H1 (cell line): ENCODE data around the gene L3MBTL3. TPM values are rescaled to one million over a fixed set of nuclear protein-coding genes. Genes with fewer than 3 reads are reported as not detected.

Experiments used
- CTCF ChIA-PET: fragments of 300-600 bp; sonication (Branson Sonifier 250); formaldehyde crosslinking; loops from one replicate; lab custom pipeline; 2021; ENCODE audit not compliant: partially characterized antibody; lab: Charles Lee
- POLR2A ChIA-PET: fragments of 300-600 bp; sonication (Branson Sonifier 250); formaldehyde crosslinking; loops from one replicate; lab custom pipeline; 2021; ENCODE audit warnings: inconsistent platforms; ENCODE audit not compliant: partially characterized antibody; lab: Charles Lee
- DNase-seq, 2 experiments: peaks; one replicate each; pipeline versions ENCODE4 v3.0.0 to v3.0.0-alpha.2; 2010 to 2022; ENCODE audit warnings: low spot score in 2 of 2, low read depth in 1 of 2, mixed read lengths in 1 of 2
- FAIRE-seq: peaks from 2 replicates; lab custom pipeline; 2011; peaks lifted over from hg19 to GRCh38; lab: Jason Lieb, UNC
- H2AFZ ChIP-seq: 2 replicates; pipeline ENCODE4 v1.8.1; 2012; ENCODE audit warnings: low read length, inconsistent platforms
- H2AK5ac ChIP-seq: 2 replicates; pipeline ENCODE4 v1.6.1; 2013; ENCODE audit warnings: low read depth, low read length
- H2BK120ac ChIP-seq: replicated peaks from 2 replicates; pipeline ENCODE3; 2013; ENCODE audit warnings: low read depth, low read length, inconsistent platforms
- H2BK12ac ChIP-seq: 2 replicates; pipeline ENCODE4 v1.6.1; 2013; ENCODE audit warnings: low read depth, low read length
- H2BK15ac ChIP-seq: 2 replicates; pipeline ENCODE4 v1.6.1; 2013; ENCODE audit warnings: low read length
- H2BK20ac ChIP-seq: 2 replicates; pipeline ENCODE4 v1.6.1; 2013; ENCODE audit warnings: low read length
- H2BK5ac ChIP-seq: 2 replicates; pipeline ENCODE4 v1.6.1; 2013; ENCODE audit warnings: low read depth, low read length
- H3K14ac ChIP-seq: 2 replicates; pipeline ENCODE4 v1.6.1; 2013; ENCODE audit warnings: inconsistent platforms; ENCODE audit not compliant: insufficient read length
- H3K18ac ChIP-seq: 2 replicates; pipeline ENCODE4 v1.6.1; 2013; ENCODE audit warnings: low read length; ENCODE audit errors: extremely low read depth
- H3K23ac ChIP-seq: 2 replicates; pipeline ENCODE4 v1.6.1; 2013; ENCODE audit warnings: inconsistent platforms; ENCODE audit not compliant: insufficient read length
- H3K23me2 ChIP-seq: 2 replicates; pipeline ENCODE4 v1.6.1; 2013; ENCODE audit warnings: low read depth, low read length
- H3K27ac ChIP-seq: 2 replicates; pipeline ENCODE4 v1.6.1; 2011; ENCODE audit warnings: low read depth, low read length, inconsistent platforms
- H3K27me3 ChIP-seq, 4 experiments: replicated peaks in 1 of 4; 1 replicate in 1 of 4; 2 replicates in 3 of 4; pipeline versions ENCODE4 v1.6.1 to v1.8.1; 2011 to 2013; ENCODE audit warnings: low read length in 3 of 4, mild to moderate bottlenecking in 3 of 4, inconsistent platforms in 2 of 4, mixed read lengths in 2 of 4, moderate library complexity in 1 of 4; ENCODE audit not compliant: control insufficient read depth in 3 of 4, insufficient read depth in 3 of 4; ENCODE audit errors: extremely low read depth in 1 of 4
- H3K36me3 ChIP-seq, 4 experiments: 2 replicates each; pipeline versions ENCODE4 v1.6.1 to v1.8.1; 2011 to 2013; ENCODE audit warnings: mild to moderate bottlenecking in 4 of 4, low read length in 3 of 4, moderate library complexity in 2 of 4, control low read depth in 1 of 4, inconsistent platforms in 1 of 4; ENCODE audit not compliant: insufficient read depth in 4 of 4, control insufficient read depth in 2 of 4
- H3K4ac ChIP-seq: replicated peaks from 2 replicates; pipeline ENCODE3; 2013; ENCODE audit warnings: low read length, low read depth, mixed read lengths, inconsistent platforms; ENCODE audit not compliant: insufficient read length
- H3K4me1 ChIP-seq, 4 experiments: replicated peaks in 1 of 4; 1 replicate in 1 of 4; 2 replicates in 3 of 4; pipeline versions ENCODE4 v1.6.1 to v1.8.1; 2011 to 2013; ENCODE audit warnings: low read length in 3 of 4, inconsistent platforms in 2 of 4, mixed read lengths in 1 of 4; ENCODE audit not compliant: insufficient read depth in 4 of 4, control insufficient read depth in 3 of 4
- H3K4me2 ChIP-seq, 2 experiments: 2 replicates each; pipeline versions ENCODE4 v1.6.1 to v1.8.1; 2011 to 2013; ENCODE audit warnings: low read depth in 2 of 2, low read length in 2 of 2, control low read depth in 1 of 2, inconsistent platforms in 1 of 2, mild to moderate bottlenecking in 1 of 2; ENCODE audit not compliant: insufficient read depth in 1 of 2
- H3K4me3 ChIP-seq, 4 experiments: fragments of 200-600, 300-600 bp in 1 of 4; sonication (generic), shearing (Covaris generic), sonication (Bioruptor Twin) in 1 of 4; 2 replicates each; pipeline versions ENCODE4 v1.5.1 to v1.8.1; 2011 to 2016; ENCODE audit warnings: low read length in 4 of 4, low read depth in 3 of 4, control low read depth in 2 of 4, inconsistent platforms in 2 of 4, mild to moderate bottlenecking in 2 of 4, mixed read lengths in 1 of 4, moderate library complexity in 1 of 4; ENCODE audit not compliant: insufficient read depth in 2 of 4; ENCODE audit errors: extremely low read depth in 1 of 4
- H3K56ac ChIP-seq: replicated peaks from 2 replicates; pipeline ENCODE3; 2013; ENCODE audit warnings: low read depth, mild to moderate bottlenecking, mixed read lengths, low read length, inconsistent platforms; ENCODE audit not compliant: insufficient read length
- H3K79me1 ChIP-seq: 2 replicates; pipeline ENCODE4 v1.6.1; 2013; ENCODE audit warnings: low read depth, low read length, control low read depth
- H3K79me2 ChIP-seq, 2 experiments: 2 replicates each; pipeline versions ENCODE4 v1.6.1 to v1.8.1; 2012 to 2013; ENCODE audit warnings: low read length in 2 of 2, mild to moderate bottlenecking in 2 of 2, inconsistent platforms in 1 of 2; ENCODE audit not compliant: insufficient read depth in 2 of 2, control insufficient read depth in 1 of 2
- H3K9ac ChIP-seq, 4 experiments: replicated peaks in 1 of 4; 1 replicate in 1 of 4; 2 replicates in 3 of 4; pipeline versions ENCODE4 v1.6.1 to v1.8.1; 2011 to 2013; ENCODE audit warnings: low read depth in 3 of 4, low read length in 3 of 4, control low read depth in 2 of 4, mild to moderate bottlenecking in 2 of 4, moderate library complexity in 2 of 4, inconsistent platforms in 1 of 4; ENCODE audit errors: extremely low read depth in 1 of 4
- H3K9me3 ChIP-seq, 2 experiments: 2 replicates each; pipeline versions ENCODE4 v1.6.1 to v1.8.1; 2012 to 2013; ENCODE audit warnings: mild to moderate bottlenecking in 2 of 2, moderate library complexity in 2 of 2, control low read depth in 1 of 2, inconsistent platforms in 1 of 2, low read depth in 1 of 2, low read length in 1 of 2, mixed read lengths in 1 of 2; ENCODE audit not compliant: insufficient read depth in 2 of 2
- H4K20me1 ChIP-seq, 2 experiments: replicated peaks in 1 of 2; 2 replicates each; pipeline versions ENCODE3 to v1.8.1; 2011 to 2013; ENCODE audit warnings: inconsistent platforms in 2 of 2, low read length in 2 of 2, mild to moderate bottlenecking in 1 of 2; ENCODE audit not compliant: insufficient read depth in 2 of 2, control insufficient read depth in 1 of 2
- H4K5ac ChIP-seq: 2 replicates; pipeline ENCODE4 v1.6.1; 2013; ENCODE audit warnings: low read length, low read depth, mixed read lengths, inconsistent platforms; ENCODE audit not compliant: insufficient read length
- H4K8ac ChIP-seq: 2 replicates; pipeline ENCODE4 v1.8.0; 2013; ENCODE audit warnings: mild to moderate bottlenecking, moderate library complexity, low read length, inconsistent platforms; ENCODE audit not compliant: insufficient read depth; ENCODE audit errors: extremely low read depth
- H4K91ac ChIP-seq: replicated peaks from 2 replicates; pipeline ENCODE3; 2013; ENCODE audit warnings: low read length, mixed read lengths, inconsistent platforms; ENCODE audit not compliant: insufficient read length
- MAFK ChIP-seq: IDR thresholded peaks from 2 replicates; pipeline ENCODE4 v1.6.1; 2012; ENCODE audit warnings: low read depth, mild to moderate bottlenecking, improper control_type of control experiment, low read length
- NRF1 ChIP-seq: IDR thresholded peaks from 2 replicates; pipeline ENCODE4 v1.6.1; 2011; ENCODE audit warnings: mild to moderate bottlenecking, low read depth, low read length, improper control_type of control experiment
- POU5F1 ChIP-seq: IDR thresholded peaks from 2 replicates; pipeline ENCODE4 v1.6.1; 2011; ENCODE audit warnings: low read depth, mild to moderate bottlenecking, low read length, moderate library complexity
- WGBS, 2 experiments: shearing (Covaris generic) in 1 of 2; methylation state at CpG; one replicate each; pipeline versions ENCODE4 v1.1.6 to v1.1.7; 2013 to 2015; ENCODE audit warnings: low lambda C conversion rate in 2 of 2, mixed read lengths in 2 of 2, inconsistent platforms in 1 of 2, low coverage in 1 of 2, missing lambda C conversion rate in 1 of 2; ENCODE audit not compliant: insufficient replicate concordance in 2 of 2, insufficient coverage in 1 of 2, insufficient read length in 1 of 2; ENCODE audit errors: extremely low coverage in 1 of 2, missing lambda C conversion rate in 1 of 2; 5-methylcytosine and 5-hydroxymethylcytosine counted together
- polyA plus RNA-seq, 7 experiments: library from polyadenylated mRNA; depleted of rRNA in 3 of 7; stranded (reverse) in 5 of 7; unstranded in 2 of 7; fragments of >200 nt in 5 of 7; fragments of 200-250 nt in 2 of 7; gene quantifications; 1 replicate in 5 of 7; 2 replicates in 1 of 7; 4 replicates in 1 of 7; pipeline versions ENCODE4 v1.2.1 to v1.2.3, GENCODE V29; 2011 to 2013; ENCODE audit warnings: missing spikeins in 2 of 7, mixed read lengths in 2 of 7
- total RNA-seq: library from RNA; stranded (reverse); fragmentation: NEBNext Ultra II Directional; extraction: Animal tissue kit (Norgen Biotek cat#: 25700); gene quantifications from 2 replicates; pipeline ENCODE4 v1.2.1, GENCODE V29; 2021

L3MBTL3 gene
- total and polyA plus RNA-seq, 2 of the 8 experiments (the other 6 are each of a cell fraction or from before 2014, with no cell fraction given), result 3.9 to 17.2 TPM

GRCh38 chr6:130029163-130029562, 10.8 kb downstream of the L3MBTL3 start:
- no peak overlapping the region for H3K14ac ChIP-seq

More at GRCh38 chr6:130029163-130029562, 10.8 kb downstream of the L3MBTL3 start:
- H2BK20ac ChIP-seq, result no peak overlapping the region
- POLR2A ChIA-PET, result no interaction called here
- no peak overlapping the region for H4K5ac ChIP-seq
- H4K91ac ChIP-seq, result no peak overlapping the region
- no peak overlapping the region for H3K9ac ChIP-seq
- FAIRE-seq (no peak), DNase-seq (no peak)
- no peaks in the 10 kb centered on the region for H3K27me3 ChIP-seq
- no peak overlapping the region for H3K4ac ChIP-seq
- CTCF ChIA-PET, result interaction anchor here (0.6 to 0.9 kb wide), 3 partner anchors 8 to 431 kb away, joined by 3 read pairs; no protein-coding TSS in a partner anchor
- H2BK5ac ChIP-seq, result no peak overlapping the region
- no peak overlapping the region for H3K27ac ChIP-seq
- H4K20me1 ChIP-seq, result no peaks in the 10 kb centered on the region
- no peak overlapping the region for H4K8ac ChIP-seq
- H3K36me3 ChIP-seq, result no peaks in the 10 kb centered on the region
- no peaks in the 10 kb centered on the region for H3K79me1 ChIP-seq
- 90% methylated on average over 6 of the region's 6 CpGs; no CpG with 5 or more reads in 1 of the 2 experiments for WGBS, 2 experiments
- TF ChIP-seq MAFK, result peak; percentile 54
- TF ChIP-seq POU5F1, result no peak
- no peak for TF ChIP-seq NRF1
- no peak overlapping the region for H2AK5ac ChIP-seq
- H2BK120ac ChIP-seq, result no peak overlapping the region
- no peak overlapping the region for H3K56ac ChIP-seq
- no peak overlapping the region for H3K23ac ChIP-seq
- H2AFZ ChIP-seq, result no peak overlapping the region
- H3K4me3 ChIP-seq, result no peak overlapping the region
- no peaks in the 10 kb centered on the region for H3K4me1 ChIP-seq
- H2BK15ac ChIP-seq, result no peak overlapping the region
- H3K4me2 ChIP-seq, result no peak overlapping the region
- no peaks in the 10 kb centered on the region for H3K23me2 ChIP-seq
- H2BK12ac ChIP-seq, result no peak overlapping the region
- H3K79me2 ChIP-seq, result peaks cover 0 to 5% of the 10 kb centered on the region in 2 experiments; a peak in 1 of 4 replicates
- no peak overlapping the region for H3K18ac ChIP-seq
- no peaks in the 10 kb centered on the region for H3K9me3 ChIP-seq
